GM23338 (cell line): ENCODE results near the gene C4BPB. TPM values are rescaled to one million over a fixed set of nuclear protein-coding genes. Genes with fewer than 3 reads are reported as not detected.

ENCODE experiments used
- ATAC-seq: fragments of 200-7000 bp; cut with Tn5 transposase; 3 replicates; pipeline ENCODE4 v1.9.1; 2020
- DNase-seq: peaks from one replicate; pipeline ENCODE4 v3.0.0-alpha.2; 2015; ENCODE audit warnings: low spot score
- H2AFZ ChIP-seq: fragments of 200-600 bp; sonication (generic); 2 replicates; pipeline ENCODE4 v1.8.0; 2016; ENCODE audit warnings: antibody characterized with exemption, mild to moderate bottlenecking, moderate library complexity
- H3F3A ChIP-seq: fragments of 200-600 bp; sonication (generic); replicated peaks from 2 replicates; pipeline ENCODE4 v1.8.0; 2017; ENCODE audit warnings: antibody characterized with exemption, mixed run types, low read depth
- H3K27ac ChIP-seq: fragments of 200-600 bp; sonication (generic); 2 replicates; pipeline ENCODE4 v1.6.1; 2016; ENCODE audit warnings: low read depth
- H3K27me3 ChIP-seq: fragments of 200-600 bp; sonication (generic); 2 replicates; pipeline ENCODE4 v1.8.0; 2016; ENCODE audit warnings: mild to moderate bottlenecking, mixed run types, moderate library complexity; ENCODE audit not compliant: insufficient read depth
- H3K36me3 ChIP-seq: fragments of 200-600 bp; sonication (generic); 2 replicates; pipeline ENCODE4 v1.8.0; 2016; ENCODE audit warnings: mild to moderate bottlenecking; ENCODE audit not compliant: insufficient read depth
- H3K4me1 ChIP-seq: fragments of 200-600 bp; sonication (generic); 2 replicates; pipeline ENCODE4 v1.8.0; 2016; ENCODE audit warnings: mild to moderate bottlenecking, moderate library complexity; ENCODE audit not compliant: insufficient read depth
- H3K4me2 ChIP-seq: fragments of 200-600 bp; sonication (generic); 2 replicates; pipeline ENCODE4 v1.7.1; 2017; ENCODE audit warnings: mixed run types
- H3K4me3 ChIP-seq: fragments of 200-600 bp; sonication (generic); 2 replicates; pipeline ENCODE4 v1.6.1; 2016; ENCODE audit warnings: mixed run types
- H3K79me2 ChIP-seq: fragments of 200-600 bp; sonication (generic); replicated peaks from 2 replicates; pipeline ENCODE4 v1.8.0; 2017; ENCODE audit warnings: mild to moderate bottlenecking; ENCODE audit not compliant: insufficient read depth
- H3K9me2 ChIP-seq: fragments of 200-600 bp; sonication (generic); 2 replicates; pipeline ENCODE4 v1.8.0; 2017; ENCODE audit not compliant: insufficient read depth
- H4K20me1 ChIP-seq: fragments of 200-600 bp; sonication (generic); replicated peaks from 2 replicates; pipeline ENCODE4 v1.8.0; 2017; ENCODE audit warnings: mild to moderate bottlenecking; ENCODE audit not compliant: insufficient read depth
- H3K27ac Mint-ChIP-seq: 2 replicates; pipeline ENCODE4 v1.8.0; 2020; ENCODE audit warnings: inconsistent platforms, mild to moderate bottlenecking, moderate library complexity, mixed read lengths
- H3K27me3 Mint-ChIP-seq: 3 replicates; pipeline ENCODE4 v1.8.0; 2022; ENCODE audit warnings: low read depth, mild to moderate bottlenecking, moderate library complexity, mixed read lengths, inconsistent platforms; ENCODE audit not compliant: insufficient read depth, poor library complexity
- H3K36me3 Mint-ChIP-seq: 3 replicates; pipeline ENCODE4 v1.8.0; 2021; ENCODE audit warnings: low read depth, mild to moderate bottlenecking, inconsistent platforms, moderate library complexity, mixed read lengths
- H3K4me1 Mint-ChIP-seq: 3 replicates; pipeline ENCODE4 v1.8.0; 2020; ENCODE audit warnings: mild to moderate bottlenecking, inconsistent platforms, mixed read lengths
- H3K4me3 Mint-ChIP-seq: 3 replicates; pipeline ENCODE4 v1.8.0; 2021; ENCODE audit warnings: moderate library complexity, mild to moderate bottlenecking, inconsistent platforms, mixed read lengths
- H3K9me3 Mint-ChIP-seq: 3 replicates; pipeline ENCODE4 v1.8.0; 2020; ENCODE audit warnings: moderate library complexity, mild to moderate bottlenecking, inconsistent platforms, mixed read lengths
- CREB1 ChIP-seq: fragments of 250-450 bp; sonication (Bioruptor Pico); IDR thresholded peaks from 2 replicates; pipeline ENCODE4 v1.5.0; 2020; ENCODE audit warnings: low read depth, mild to moderate bottlenecking, moderate library complexity
- CTCF ChIP-seq, 2 experiments: fragments of 200-600 bp in 1 of 2; sonication (generic) in 1 of 2; conservative IDR thresholded peaks; 2 replicates each; pipeline versions ENCODE4 v1.5.1 to v1.6.1; 2016 to 2017; ENCODE audit warnings: antibody characterized with exemption in 2 of 2, low read depth in 2 of 2, mild to moderate bottlenecking in 2 of 2, moderate library complexity in 1 of 2
- ETS1 ChIP-seq: IDR thresholded peaks from 2 replicates; pipeline ENCODE4 v1.6.1; 2016; ENCODE audit warnings: antibody characterized with exemption
- JUNB ChIP-seq: IDR thresholded peaks from one replicate; pipeline ENCODE4 v1.6.1; 2016; ENCODE audit warnings: antibody characterized with exemption; ENCODE audit not compliant: unreplicated experiment
- STAT1 ChIP-seq: IDR thresholded peaks from one replicate; pipeline ENCODE4 v1.6.1; 2016; ENCODE audit warnings: antibody characterized with exemption; ENCODE audit not compliant: unreplicated experiment
- ZNF114 ChIP-seq: fragments of 250-450 bp; sonication (Bioruptor Pico); IDR thresholded peaks from 2 replicates; pipeline ENCODE4 v1.5.0; 2020; ENCODE audit warnings: mild to moderate bottlenecking, moderate library complexity
- ZNF331 ChIP-seq: fragments of 250-450 bp; sonication (Bioruptor Pico); IDR thresholded peaks from 2 replicates; pipeline ENCODE4 v1.5.0; 2020; ENCODE audit warnings: low read depth, mild to moderate bottlenecking, moderate library complexity
- ZNF462 ChIP-seq: fragments of 250-450 bp; sonication (Bioruptor Pico); IDR thresholded peaks from 2 replicates; pipeline ENCODE4 v1.5.0; 2020; ENCODE audit warnings: mild to moderate bottlenecking, moderate library complexity
- polyA plus RNA-seq: library from polyadenylated mRNA; unstranded; fragments of >200 nt; fragmentation: Nextera tagmentation; extraction: Ambion mirVana; gene quantifications from 2 replicates; pipeline ENCODE4 v1.2.1, GENCODE V29; 2016
- total RNA-seq: library from RNA; depleted of rRNA; stranded (reverse); fragments of >200 nt; shearing (Covaris generic); gene quantifications from 2 replicates; pipeline ENCODE4 v1.2.3, GENCODE V29; 2014

The C4BPB gene
- total and polyA plus RNA-seq, 2 experiments from 2014 or later: not detected

- no peak for TF ChIP-seq ZNF462
- no peak for TF ChIP-seq ZNF331 (CRISPR knock-in tag)
- TF ChIP-seq JUNB: no peak
- TF ChIP-seq ETS1: no peak
- no peak for TF ChIP-seq STAT1
Measured at GRCh38 chr1:207084232-207084631, 4.4 kb upstream of the C4BPB start (continued).

- Histone ChIP-seq H4K20me1 (no peaks in the 10 kb centered on the region), H3K27ac (no peak overlapping the region), H2AFZ (no peak overlapping the region), H3K4me3 (no peak overlapping the region), H3F3A (no peaks in the 10 kb centered on the region), H3K36me3 (no peaks in the 10 kb centered on the region), H3K79me2 (no peaks in the 10 kb centered on the region), H3K27me3 (no peaks in the 10 kb centered on the region), H3K4me2 (0 out of 2 replicates have a peak overlapping the region, but pooled peaks have one; percentile 33), H3K9me2 (no peaks in the 10 kb centered on the region), H3K4me1 (no peaks in the 10 kb centered on the region)
- DNase-seq: peak; percentile 92
- H3K27ac Mint-ChIP-seq: 0 out of 2 replicates have a peak overlapping the region, but pooled peaks have one; percentile 33
- no peaks in the 10 kb centered on the region for H3K9me3 Mint-ChIP-seq
- H3K36me3 Mint-ChIP-seq: no peaks in the 10 kb centered on the region
- no peak overlapping the region for H3K4me3 Mint-ChIP-seq
- no peak for TF ChIP-seq CREB1 (CRISPR knock-in tag)
- TF ChIP-seq CTCF (conservative IDR thresholded peaks at IDR 0.05; ENCODE audit: low read depth in 2 of 2): peak; percentile 62 to 82
- TF ChIP-seq JUNB: no peak
- no peak for TF ChIP-seq STAT1
- no peak for TF ChIP-seq ZNF114 (CRISPR knock-in tag)
- H3K4me1 Mint-ChIP-seq: peaks cover 15% of the 10 kb centered on the region
- H3K27me3 Mint-ChIP-seq: no peaks in the 10 kb centered on the region
- ATAC-seq: peak; percentile 98
Measured at GRCh38 chr1:207084701-207085180, 3.9 kb upstream of the C4BPB start.
